HG02763 (cell line): ENCODE data around the gene C10orf67.

Source experiments
- ATAC-seq: cut with Tn5 transposase; IDR thresholded peaks from one replicate; pipeline ENCODE4 v1.9.1; 2021; ENCODE audit warnings: mild to moderate bottlenecking, moderate library complexity; ENCODE audit not compliant: unreplicated experiment

The C10orf67 gene

DNA sequence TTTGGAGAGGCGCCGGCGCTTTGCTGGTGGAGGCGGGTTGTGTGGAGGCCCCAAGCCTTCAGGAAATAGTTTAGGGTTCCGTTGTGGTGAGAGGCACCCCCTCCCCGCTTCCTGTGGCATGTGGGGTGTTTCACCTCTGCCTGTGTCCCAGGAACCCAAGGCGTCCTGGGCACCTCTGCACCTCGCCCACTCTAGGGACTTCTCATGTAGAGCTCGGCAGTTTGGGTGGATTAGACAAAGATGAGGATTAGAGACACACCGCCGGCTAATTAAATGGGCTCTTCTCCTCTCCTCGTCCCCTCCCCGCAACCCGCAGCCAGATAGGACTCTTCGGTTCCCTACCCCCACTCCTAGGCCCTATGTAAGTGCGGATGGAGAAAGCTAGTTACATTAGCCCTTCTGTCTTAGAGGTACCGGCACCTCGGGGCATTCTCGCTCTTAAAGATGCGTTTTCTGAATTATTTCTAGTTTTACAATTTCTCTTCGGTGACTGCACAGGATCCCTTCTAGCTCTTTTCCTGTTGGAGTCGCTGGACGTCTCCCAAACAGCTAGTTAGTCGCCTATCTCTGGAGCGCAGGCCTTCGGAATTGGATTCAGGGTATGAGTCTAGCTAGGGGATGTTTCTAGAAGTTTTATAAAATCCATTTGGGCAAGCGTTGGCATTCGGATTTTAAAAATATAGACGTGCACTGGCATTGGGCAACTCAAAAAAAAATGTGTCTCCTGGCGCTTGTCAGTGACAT is 144.7 kb downstream of the C10orf67 start:
- no peak for ATAC-seq

DNA sequence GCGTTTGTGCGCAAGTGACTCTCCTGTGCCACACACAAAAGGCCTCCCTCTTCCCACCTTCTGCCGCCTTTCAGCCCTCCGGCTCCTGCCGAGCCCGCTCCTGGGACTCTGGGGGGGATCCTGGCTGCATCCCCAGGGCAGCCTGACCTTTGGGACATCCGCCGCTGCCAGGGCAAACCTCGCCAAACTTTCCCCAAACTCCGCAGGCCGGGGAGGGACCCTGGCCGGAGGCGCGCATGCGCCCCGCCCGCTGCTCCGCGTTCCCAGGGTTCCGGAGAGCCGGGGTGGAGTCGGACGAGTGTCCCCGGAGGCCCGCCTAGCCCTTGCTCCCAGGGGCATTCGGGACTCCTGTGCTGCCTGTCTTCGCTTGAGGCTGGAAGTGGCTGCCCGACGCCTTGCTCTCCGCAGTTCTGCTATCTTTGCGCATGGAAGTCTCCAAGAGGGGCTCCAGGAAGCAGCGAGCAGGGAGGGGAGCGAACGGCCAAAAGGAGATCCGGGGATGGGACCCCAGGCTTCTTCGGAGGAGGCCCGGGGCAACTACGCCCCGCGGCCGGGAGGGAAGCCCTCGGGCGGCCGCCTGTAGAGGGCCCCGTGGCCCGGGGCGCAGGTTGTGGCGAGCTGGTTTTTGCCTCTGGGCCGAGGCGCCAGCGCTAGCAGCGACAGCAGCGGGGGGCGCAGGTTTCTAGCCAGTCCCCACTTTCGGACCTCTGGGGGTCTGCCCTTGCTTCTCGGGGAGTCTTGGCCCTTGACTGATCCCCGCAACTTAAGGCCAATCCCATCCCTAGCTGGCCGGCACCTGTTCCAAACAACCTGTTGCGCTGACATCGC is 145.4 kb downstream of the C10orf67 start:
- no peak for ATAC-seq

GRCh38 chr10:23198610-23198939 is 146.0 kb downstream of the C10orf67 start:
- no peak for ATAC-seq

GRCh38 chr10:23197416-23197861 is 147.2 kb downstream of the C10orf67 start:
- ATAC-seq = no peak

DNA sequence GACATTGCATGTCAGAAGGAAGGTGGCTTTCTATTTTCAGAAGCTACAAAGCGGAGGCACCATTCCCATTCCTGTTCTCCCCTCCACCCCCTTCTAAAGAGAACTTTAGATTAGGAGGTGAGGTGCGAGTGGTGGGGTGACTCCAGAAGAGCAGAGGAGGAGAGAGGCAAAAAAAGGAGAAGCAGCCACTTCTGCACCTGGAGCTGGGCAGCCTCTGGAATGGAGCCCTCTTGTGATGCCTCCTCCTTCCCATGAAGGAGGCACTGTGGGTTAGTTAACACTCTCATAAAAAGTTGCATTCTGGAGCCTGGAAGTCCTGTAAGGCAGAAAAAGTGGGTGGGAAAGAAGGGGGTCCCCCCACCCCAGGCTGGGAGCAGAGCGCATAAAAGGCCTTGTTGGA is 147.7 kb downstream of the C10orf67 start:
- no peak for ATAC-seq

DNA sequence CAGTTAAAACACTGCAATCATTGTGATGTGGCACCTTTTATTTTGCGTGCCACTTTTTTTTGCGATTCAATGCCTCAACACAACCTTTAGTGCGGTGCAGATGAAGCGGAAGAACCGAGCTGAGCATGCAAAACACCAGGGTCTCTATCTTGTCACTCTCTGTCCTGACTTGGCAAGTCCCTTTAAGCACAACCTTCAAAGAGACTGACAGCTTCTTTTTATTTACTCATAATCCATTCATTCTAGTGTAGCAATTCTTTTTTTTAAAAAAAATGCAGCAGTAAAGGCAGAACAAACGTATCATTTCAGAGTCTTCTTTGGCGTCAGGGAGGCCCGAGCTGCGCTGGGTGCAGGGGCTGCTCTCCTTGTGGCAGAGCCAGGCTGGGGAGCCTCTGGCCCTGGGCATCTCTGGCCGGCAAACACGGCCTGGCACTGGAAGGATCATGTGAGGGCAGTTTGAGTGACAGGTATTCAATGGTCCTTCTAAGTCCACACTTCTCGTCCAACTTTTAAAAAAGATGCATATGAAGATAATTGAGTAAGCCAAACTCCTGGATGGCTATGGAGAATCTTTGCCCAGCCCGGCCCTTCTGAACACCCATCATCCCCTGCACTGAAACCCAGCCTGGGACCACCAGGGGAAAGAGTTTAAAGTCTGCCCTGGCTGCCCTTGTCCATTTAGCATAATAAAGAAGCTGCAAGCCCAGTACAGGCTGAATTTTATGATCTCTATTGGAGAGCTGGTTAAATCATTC is 148.6 kb downstream of the C10orf67 start:
- no peak for ATAC-seq

DNA sequence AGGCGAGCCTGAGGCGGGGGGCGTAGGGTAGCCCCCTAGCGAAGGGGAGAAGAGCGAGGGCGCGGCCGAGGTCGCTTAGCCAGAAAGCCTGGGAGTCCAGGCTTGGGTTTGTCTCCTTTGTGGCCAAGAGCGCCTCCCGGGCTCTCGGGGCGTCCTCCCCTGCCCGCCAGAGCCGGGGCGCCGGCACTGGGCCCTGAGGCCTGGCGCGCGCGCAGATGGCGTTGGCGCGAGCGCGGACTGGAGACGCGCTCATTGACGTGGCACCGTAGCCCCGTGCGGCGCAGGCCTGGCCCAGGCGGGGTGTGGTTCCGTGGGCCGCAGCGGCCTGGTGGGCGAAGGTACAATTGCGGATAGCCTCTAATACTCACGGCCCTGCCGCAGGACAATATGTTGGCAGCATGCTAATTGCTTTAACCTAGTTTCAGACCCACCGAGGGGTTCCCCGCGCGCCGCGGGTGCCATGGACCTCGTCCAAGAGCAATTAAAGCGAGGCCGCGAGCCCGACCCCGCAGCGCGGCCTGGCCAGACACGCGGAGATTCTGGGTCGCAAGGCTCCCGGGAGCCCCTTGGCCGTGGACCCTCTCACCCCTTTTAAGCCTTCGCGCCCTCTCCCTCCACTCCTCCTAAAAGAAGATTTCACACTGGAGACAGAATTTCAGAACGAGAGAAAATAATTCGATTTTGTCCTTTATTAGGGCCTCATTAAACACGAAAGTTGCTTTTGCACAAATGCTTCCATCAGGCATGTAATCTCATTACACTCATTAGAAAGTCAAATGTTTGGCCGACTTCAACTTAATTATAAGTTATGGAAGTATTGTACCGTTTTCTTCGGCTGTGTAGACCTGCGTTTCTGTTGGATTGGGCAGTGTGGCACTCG is 149.4 kb downstream of the C10orf67 start:
- no peak for ATAC-seq

DNA sequence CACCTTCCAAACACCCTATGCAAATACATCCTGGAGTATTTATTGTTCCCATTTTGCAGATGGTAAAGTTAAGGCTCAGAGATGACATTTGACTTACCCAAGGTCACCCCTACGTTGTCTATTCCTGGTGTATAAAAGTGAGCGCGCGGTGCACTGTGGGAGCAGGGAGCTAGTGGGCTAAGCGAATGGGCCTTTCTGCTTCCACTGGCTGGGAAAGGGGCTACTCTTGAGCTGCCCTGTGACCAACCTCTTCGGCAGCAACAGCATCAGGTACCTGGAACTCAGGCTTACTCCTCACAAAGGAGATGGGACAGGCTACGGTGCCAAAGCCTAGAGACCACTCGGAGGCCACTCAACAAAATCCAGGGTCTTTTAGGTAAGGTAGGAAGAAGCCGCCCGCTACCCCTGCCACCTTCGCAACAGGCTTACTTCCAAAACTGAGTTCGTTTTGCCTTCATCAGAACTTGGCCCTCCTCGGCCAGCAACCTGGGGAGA is 150.1 kb downstream of the C10orf67 start:
- no peak for ATAC-seq

DNA sequence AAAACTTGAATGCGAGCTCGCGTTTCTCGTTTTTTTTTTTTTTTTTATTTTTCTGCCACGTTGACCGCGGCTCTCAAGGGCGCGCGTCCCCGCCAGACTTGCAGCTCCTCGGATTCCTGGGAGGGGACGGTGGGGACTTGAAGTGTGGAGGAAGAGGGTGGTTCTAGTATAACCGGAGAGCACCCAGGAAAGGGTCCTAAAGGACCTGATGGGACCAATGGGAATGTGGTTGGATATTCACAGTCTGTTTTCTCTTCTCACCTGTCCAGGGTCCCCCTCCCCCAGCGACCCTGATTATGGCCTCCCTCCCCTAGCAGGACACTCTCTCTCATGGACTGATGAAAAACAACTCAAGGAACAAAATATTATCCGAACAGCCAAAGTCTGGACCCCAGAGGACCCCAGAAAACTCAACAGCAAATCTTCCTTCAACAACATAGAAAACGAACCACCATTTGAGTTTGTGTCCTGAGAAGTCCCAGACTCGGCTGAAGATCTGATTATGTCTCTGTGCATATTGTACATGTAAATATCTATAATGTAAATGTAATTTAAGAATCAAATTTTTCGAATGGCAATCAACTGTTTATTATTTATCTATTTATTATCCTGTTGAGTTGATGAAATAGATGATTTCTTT is 151.0 kb downstream of the C10orf67 start:
- ATAC-seq = no peak

DNA sequence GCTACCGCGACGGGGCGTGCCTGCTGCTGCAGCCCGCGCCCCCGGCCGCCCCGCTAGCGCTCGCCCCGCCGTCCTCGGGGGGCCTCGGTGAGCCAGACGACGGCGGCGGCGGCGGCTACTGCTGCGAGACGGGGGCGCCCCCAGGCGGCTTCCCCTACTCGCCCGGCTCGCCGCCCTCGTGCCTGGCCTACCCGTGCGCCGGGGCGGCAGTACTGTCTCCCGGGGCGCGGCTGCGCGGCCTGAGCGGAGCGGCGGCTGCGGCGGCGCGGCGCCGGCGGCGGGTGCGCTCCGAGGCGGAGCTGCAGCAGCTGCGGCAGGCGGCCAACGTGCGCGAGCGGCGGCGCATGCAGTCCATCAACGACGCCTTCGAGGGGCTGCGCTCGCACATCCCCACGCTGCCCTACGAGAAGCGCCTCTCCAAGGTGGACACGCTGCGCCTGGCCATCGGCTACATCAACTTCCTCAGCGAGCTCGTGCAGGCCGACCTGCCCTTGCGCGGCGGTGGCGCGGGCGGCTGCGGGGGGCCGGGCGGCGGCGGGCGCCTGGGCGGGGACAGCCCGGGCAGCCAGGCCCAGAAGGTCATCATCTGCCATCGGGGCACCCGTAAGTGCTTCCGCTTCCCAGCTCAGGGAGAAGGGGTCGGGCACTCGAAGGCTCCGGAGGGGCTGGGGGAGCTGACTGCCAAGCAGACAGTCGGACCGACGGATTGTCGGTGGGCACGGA is 151.7 kb downstream of the C10orf67 start:
- no peak for ATAC-seq

DNA sequence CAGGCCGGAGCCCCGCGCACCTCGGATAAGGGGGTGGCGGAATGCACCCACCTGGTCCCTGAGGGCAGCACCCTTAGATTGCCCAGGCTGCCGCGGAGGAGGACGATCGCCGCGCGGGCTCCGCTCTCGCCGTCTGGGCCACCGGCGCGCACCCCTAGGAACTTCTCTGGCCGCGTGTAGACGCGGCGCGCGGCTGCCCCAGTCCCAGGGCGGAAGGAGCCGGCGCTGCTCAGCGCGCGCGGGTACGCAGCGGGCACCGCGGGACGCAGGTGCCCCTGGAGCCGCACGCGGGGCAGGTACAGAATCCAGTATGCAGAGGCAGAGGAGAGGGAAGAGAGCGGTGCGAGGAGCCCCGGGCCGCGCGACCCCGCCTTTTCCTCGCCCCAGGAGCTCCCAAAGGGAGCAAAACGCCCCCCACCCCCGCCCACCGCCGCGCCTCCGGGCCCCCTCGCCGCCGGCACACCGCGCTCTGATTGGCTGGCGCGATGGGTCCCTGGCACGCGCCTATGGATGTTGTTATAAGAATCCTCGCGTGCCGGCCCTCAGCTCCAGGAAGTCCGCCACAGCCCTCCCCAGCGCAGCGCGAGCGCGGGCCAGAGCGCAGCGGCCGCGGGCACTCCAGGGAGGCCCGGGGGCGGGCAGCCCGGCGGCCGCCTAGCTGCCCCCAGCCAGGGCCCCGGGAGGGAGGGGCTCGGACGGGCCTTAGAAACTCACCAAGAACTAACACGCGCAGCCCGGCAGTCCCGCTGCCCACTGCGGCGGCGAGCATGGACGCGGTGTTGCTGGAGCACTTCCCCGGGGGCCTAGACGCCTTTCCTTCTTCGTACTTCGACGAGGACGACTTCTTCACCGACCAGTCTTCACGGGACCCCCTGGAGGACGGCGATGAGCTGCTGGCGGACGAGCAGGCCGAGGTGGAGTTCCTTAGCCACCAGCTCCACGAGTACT is 152.6 kb downstream of the C10orf67 start, which contains the start of gene PTF1A:
Gene PTF1A (plus strand): TSS at position 549 of the 948 bp plus-strand sequence. CDS start 219 bp downstream, at position 768.
- no peak for ATAC-seq

GRCh38 chr10:23190872-23191763 is 153.5 kb downstream of the C10orf67 start:
- ATAC-seq = no peak

DNA sequence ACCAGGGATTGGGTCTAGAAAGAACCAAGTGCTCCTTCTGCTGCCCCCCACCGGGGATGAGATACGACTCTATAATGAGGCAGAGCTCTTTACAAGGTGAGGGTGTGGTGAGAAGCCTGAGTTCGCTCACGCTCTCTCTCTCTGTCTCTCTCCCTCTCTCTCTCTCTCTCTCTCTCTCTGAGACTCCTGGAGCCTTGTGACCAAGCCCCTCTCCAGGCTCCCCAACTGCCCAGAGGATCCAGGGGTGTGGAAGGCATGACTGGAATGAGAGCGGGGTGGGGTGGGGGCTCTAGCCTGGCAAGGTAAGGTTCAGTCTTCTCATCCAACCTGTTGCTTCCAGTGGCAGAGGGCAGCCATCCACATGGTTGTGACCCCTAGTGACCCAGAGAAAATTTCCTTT is 155.6 kb downstream of the C10orf67 start:
- ATAC-seq = no peak

GRCh38 chr10:23187155-23187554 is 157.4 kb downstream of the C10orf67 start:
- no peak for ATAC-seq

DNA sequence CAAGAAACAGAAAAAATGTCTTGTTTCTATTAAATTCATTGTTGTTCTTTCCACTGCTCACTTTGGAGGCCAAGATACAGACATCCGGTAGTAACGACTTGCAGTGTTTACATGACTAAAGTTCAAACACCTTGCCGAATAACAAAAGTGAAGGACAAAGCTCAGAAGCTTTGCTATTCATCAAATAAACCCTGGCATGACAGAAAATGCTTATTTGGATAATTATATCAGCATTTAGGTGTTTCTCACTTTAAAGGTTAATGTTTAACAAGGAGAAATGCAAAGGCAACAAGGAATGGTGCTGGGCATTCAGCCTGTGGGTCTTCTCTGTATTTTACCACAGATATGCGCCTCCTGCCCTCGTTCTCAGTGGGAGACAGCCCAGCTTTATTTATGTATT is 157.9 kb downstream of the C10orf67 start:
- no peak for ATAC-seq

DNA sequence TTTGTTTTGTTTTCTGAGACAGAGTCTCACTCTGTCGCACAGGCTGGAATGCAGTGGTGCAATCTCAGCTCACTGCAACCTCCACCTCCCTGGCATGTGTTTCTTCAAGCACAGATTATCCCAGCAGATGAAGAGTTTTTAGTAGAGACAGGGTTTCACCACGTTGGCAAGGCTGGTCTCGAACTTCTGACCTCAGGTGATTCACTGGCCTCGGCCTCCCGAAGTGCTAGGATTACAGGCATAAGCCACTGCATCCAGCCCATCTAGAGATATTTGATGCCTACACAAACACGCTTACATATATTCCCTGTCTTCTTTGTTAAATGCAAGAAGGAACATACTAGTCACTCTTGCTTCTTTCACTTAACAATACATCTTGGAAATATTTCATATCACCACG is 158.4 kb downstream of the C10orf67 start:
- no peak for ATAC-seq

- ATAC-seq = no peak
Observed at GRCh38 chr10:23174977-23175512, 169.6 kb downstream of the C10orf67 start.
